ENCODE results near the gene UBA7.

The UBA7 gene

GRCh38 chr3:49794926-49795905, 18.5 kb downstream of the UBA7 start:
- no peaks in the 10 kb centered on the region for H3K9me3 ChIP-seq (ENCODE audit: insufficient read depth, low read length)
- no peak overlapping the region for H3K4me3 ChIP-seq (ENCODE audit: insufficient read length, low read depth)
- no peak for DNase-seq (ENCODE audit: low read depth, low spot score)
- TF ChIP-seq SUZ12 (IDR thresholded peaks at IDR 0.05; ENCODE audit: extremely low read depth, insufficient read depth, insufficient read length), result no peak
- TF ChIP-seq ZNF274 (IDR thresholded peaks at IDR 0.05; ENCODE audit: low read depth, low read length), result no peak
- TF ChIP-seq YY1 (IDR thresholded peaks at IDR 0.05; ENCODE audit: insufficient read depth, insufficient read length), result no peak
- H3K9ac ChIP-seq (ENCODE audit: insufficient read length, low read depth), result no peak overlapping the region
- peaks cover 9% of the 10 kb centered on the region for H3K27me3 ChIP-seq (ENCODE audit: insufficient read depth, insufficient read length)
- peaks cover 2% of the 10 kb centered on the region for H3K4me1 ChIP-seq (ENCODE audit: insufficient read depth, insufficient read length)
- no peaks in the 10 kb centered on the region for H3K36me3 ChIP-seq (ENCODE audit: insufficient read depth, insufficient read length, low read length)

- Histone ChIP-seq H3K4me1 (ENCODE audit: insufficient read depth, insufficient read length) (peaks cover 2% of the 10 kb centered on the region), H3K4me3 (ENCODE audit: insufficient read length, low read depth) (no peak overlapping the region), H3K36me3 (ENCODE audit: insufficient read depth, insufficient read length, low read length) (no peaks in the 10 kb centered on the region), H3K9me3 (ENCODE audit: insufficient read depth, low read length) (no peaks in the 10 kb centered on the region), H3K9ac (ENCODE audit: insufficient read length, low read depth) (no peak overlapping the region), H3K27me3 (ENCODE audit: insufficient read depth, insufficient read length) (peaks cover 9% of the 10 kb centered on the region)
- TF ChIP-seq ZNF274 (IDR thresholded peaks at IDR 0.05; ENCODE audit: low read depth, low read length) (no peak), SUZ12 (IDR thresholded peaks at IDR 0.05; ENCODE audit: extremely low read depth, insufficient read depth, insufficient read length) (no peak), YY1 (IDR thresholded peaks at IDR 0.05; ENCODE audit: insufficient read depth, insufficient read length) (no peak)
- DNase-seq (ENCODE audit: low read depth, low spot score), result no peak
Measured at GRCh38 chr3:49794431-49794830, 19.3 kb downstream of the UBA7 start.

- H3K27me3 ChIP-seq (ENCODE audit: insufficient read depth, insufficient read length), result peaks cover 3% of the 10 kb centered on the region
- peaks cover 2% of the 10 kb centered on the region for H3K4me1 ChIP-seq (ENCODE audit: insufficient read depth, insufficient read length)
- no peak overlapping the region for H3K4me3 ChIP-seq (ENCODE audit: insufficient read length, low read depth)
- TF ChIP-seq SUZ12 (IDR thresholded peaks at IDR 0.05; ENCODE audit: extremely low read depth, insufficient read depth, insufficient read length), result no peak
- no peak for TF ChIP-seq YY1 (IDR thresholded peaks at IDR 0.05; ENCODE audit: insufficient read depth, insufficient read length)
- TF ChIP-seq ZNF274 (IDR thresholded peaks at IDR 0.05; ENCODE audit: low read depth, low read length), result no peak
- no peaks in the 10 kb centered on the region for H3K9me3 ChIP-seq (ENCODE audit: insufficient read depth, low read length)
- DNase-seq (ENCODE audit: low read depth, low spot score), result no peak
- H3K9ac ChIP-seq (ENCODE audit: insufficient read length, low read depth), result no peak overlapping the region
- no peaks in the 10 kb centered on the region for H3K36me3 ChIP-seq (ENCODE audit: insufficient read depth, insufficient read length, low read length)
Measured at GRCh38 chr3:49793486-49794085, 20.2 kb downstream of the UBA7 start.

DNA sequence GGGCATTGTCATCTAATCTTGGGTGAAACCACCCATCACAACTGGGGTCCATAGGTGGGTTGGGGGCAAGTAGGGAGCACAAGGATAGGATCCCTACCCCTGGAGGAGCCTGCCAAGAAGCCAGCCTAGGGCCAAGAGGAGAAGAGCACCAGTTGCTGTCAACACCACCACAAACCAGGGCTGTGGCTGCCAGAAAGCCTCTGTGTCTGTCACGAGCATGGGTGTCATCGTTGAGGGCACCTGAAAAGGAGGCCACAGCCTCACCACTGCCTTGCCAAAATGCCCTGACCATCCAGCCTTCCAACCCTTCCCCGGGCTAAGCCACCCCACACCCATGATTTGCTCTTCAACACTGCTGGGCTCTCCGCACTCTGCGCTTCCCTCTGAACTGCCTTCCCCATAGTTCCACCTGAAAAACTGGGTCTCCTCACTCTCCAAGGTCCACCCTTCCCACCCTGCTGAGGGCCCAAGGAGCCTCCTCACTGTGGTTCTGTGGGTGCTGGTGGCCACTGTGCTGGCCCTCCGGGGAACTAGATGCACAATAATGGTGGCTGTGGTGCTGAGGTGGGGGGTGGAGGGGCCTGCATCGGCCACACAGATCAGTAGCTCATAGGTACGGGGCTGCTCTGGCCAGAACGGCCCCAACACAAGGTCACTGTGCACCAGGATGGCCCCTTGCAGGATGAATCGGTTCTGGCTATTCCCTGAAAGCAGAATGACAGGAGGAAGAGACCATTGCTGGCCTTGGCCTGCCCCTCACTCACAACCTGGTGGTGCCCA, 21.2 kb downstream of the UBA7 start:
- H3K4me3 ChIP-seq (ENCODE audit: insufficient read length, low read depth), result no peak overlapping the region
- no peak for DNase-seq (ENCODE audit: low read depth, low spot score)
- TF ChIP-seq YY1 (IDR thresholded peaks at IDR 0.05; ENCODE audit: insufficient read depth, insufficient read length), result no peak
- TF ChIP-seq ZNF274 (IDR thresholded peaks at IDR 0.05; ENCODE audit: low read depth, low read length), result no peak
- TF ChIP-seq SUZ12 (IDR thresholded peaks at IDR 0.05; ENCODE audit: extremely low read depth, insufficient read depth, insufficient read length), result no peak
- peaks cover 3% of the 10 kb centered on the region for H3K27me3 ChIP-seq (ENCODE audit: insufficient read depth, insufficient read length)
- no peak overlapping the region for H3K9ac ChIP-seq (ENCODE audit: insufficient read length, low read depth)
- H3K9me3 ChIP-seq (ENCODE audit: insufficient read depth, low read length), result no peaks in the 10 kb centered on the region
- H3K4me1 ChIP-seq (ENCODE audit: insufficient read depth, insufficient read length), result peaks cover 2% of the 10 kb centered on the region
- no peaks in the 10 kb centered on the region for H3K36me3 ChIP-seq (ENCODE audit: insufficient read depth, insufficient read length, low read length)

- DNase-seq (ENCODE audit: low read depth, low spot score), result no peak
- TF ChIP-seq ZNF274 (IDR thresholded peaks at IDR 0.05; ENCODE audit: low read depth, low read length), result no peak
- no peak for TF ChIP-seq SUZ12 (IDR thresholded peaks at IDR 0.05; ENCODE audit: extremely low read depth, insufficient read depth, insufficient read length)
- no peak for TF ChIP-seq YY1 (IDR thresholded peaks at IDR 0.05; ENCODE audit: insufficient read depth, insufficient read length)
- H3K9me3 ChIP-seq (ENCODE audit: insufficient read depth, low read length), result no peaks in the 10 kb centered on the region
- H3K36me3 ChIP-seq (ENCODE audit: insufficient read depth, insufficient read length, low read length), result no peaks in the 10 kb centered on the region
- H3K4me3 ChIP-seq (ENCODE audit: insufficient read length, low read depth), result no peak overlapping the region
- peaks cover 7% of the 10 kb centered on the region for H3K4me1 ChIP-seq (ENCODE audit: insufficient read depth, insufficient read length)
- no peak overlapping the region for H3K9ac ChIP-seq (ENCODE audit: insufficient read length, low read depth)
- no peaks in the 10 kb centered on the region for H3K27me3 ChIP-seq (ENCODE audit: insufficient read depth, insufficient read length)
Measured at GRCh38 chr3:49791571-49791970, 22.2 kb downstream of the UBA7 start.

- H3K9ac ChIP-seq (ENCODE audit: insufficient read length, low read depth), result no peak overlapping the region
- H3K9me3 ChIP-seq (ENCODE audit: insufficient read depth, low read length), result no peaks in the 10 kb centered on the region
- DNase-seq (ENCODE audit: low read depth, low spot score), result no peak
- peaks cover 7% of the 10 kb centered on the region for H3K4me1 ChIP-seq (ENCODE audit: insufficient read depth, insufficient read length)
- H3K36me3 ChIP-seq (ENCODE audit: insufficient read depth, insufficient read length, low read length), result no peaks in the 10 kb centered on the region
- TF ChIP-seq SUZ12 (IDR thresholded peaks at IDR 0.05; ENCODE audit: extremely low read depth, insufficient read depth, insufficient read length) (no peak), ZNF274 (IDR thresholded peaks at IDR 0.05; ENCODE audit: low read depth, low read length) (no peak), YY1 (IDR thresholded peaks at IDR 0.05; ENCODE audit: insufficient read depth, insufficient read length) (no peak)
- H3K27me3 ChIP-seq (ENCODE audit: insufficient read depth, insufficient read length), result no peaks in the 10 kb centered on the region
- no peak overlapping the region for H3K4me3 ChIP-seq (ENCODE audit: insufficient read length, low read depth)
Measured at GRCh38 chr3:49790626-49791411, 22.9 kb downstream of the UBA7 start.
